ENCODE data around the gene SLC6A15.

SLC6A15 gene

DNA sequence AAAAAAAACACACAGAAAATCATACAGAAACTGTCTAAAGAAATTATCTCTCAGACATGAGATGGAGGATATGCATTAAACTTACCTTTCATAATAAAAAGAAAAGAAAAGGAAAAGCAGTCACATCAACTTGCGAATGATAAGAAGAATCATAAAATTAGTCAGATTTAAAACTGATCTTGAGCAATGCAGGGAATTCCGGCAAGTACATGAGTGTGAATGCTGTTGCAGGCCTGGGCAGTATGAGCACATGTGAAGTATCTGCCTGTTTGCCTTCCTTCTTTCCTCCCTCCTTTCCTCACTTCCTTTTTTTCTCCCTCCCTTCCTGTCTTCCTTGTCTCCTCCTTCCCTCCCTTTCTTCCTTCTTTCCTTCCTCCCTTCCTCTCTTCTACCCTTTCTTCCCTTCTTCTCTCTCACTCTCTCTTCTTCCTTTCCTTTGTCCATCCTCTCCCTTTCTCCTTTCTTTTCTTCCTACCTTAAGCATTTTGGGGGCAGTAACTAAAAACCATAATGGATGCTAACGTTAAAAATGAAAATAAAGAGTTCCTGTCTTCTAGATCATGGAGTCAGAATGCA, 38.5 kb upstream of the SLC6A15 start:
- WGBS (ENCODE audit: extremely low coverage, insufficient coverage, insufficient read length), result no CpG with 5 or more reads among the region's 3 CpGs
- Histone ChIP-seq H4K8ac (ENCODE audit: low read depth, low read length) (no peak overlapping the region), H4K91ac (ENCODE audit: low read depth, low read length) (no peak overlapping the region), H3K27me3 (ENCODE audit: insufficient read depth, low read length) (no peaks in the 10 kb centered on the region), H2BK120ac (ENCODE audit: insufficient read depth, low read length, poor library complexity) (no peak overlapping the region), H3K9me3 (ENCODE audit: insufficient read depth, low read depth, low read length) (no peaks in the 10 kb centered on the region), H4K12ac (ENCODE audit: low read depth, low read length) (no peak overlapping the region), H2BK5ac (ENCODE audit: low read depth, low read length, poor library complexity) (no peak overlapping the region), H3K9ac (ENCODE audit: low read length) (no peak overlapping the region), H3K4me1 (ENCODE audit: control insufficient read depth in 1 of 2, insufficient read depth in 2 of 2, low read length in 2 of 2) (no peaks in the 10 kb centered on the region), H3K4ac (ENCODE audit: low read depth, low read length) (no peak overlapping the region), H2AFZ (ENCODE audit: insufficient read depth, low read length, poor library complexity) (no peak overlapping the region), H3K36me3 (ENCODE audit: control insufficient read depth in 1 of 2, insufficient read depth in 2 of 2, low read length in 2 of 2) (no peaks in the 10 kb centered on the region), H3K79me1 (ENCODE audit: low read length) (no peaks in the 10 kb centered on the region), H3K18ac (ENCODE audit: low read length) (no peak overlapping the region), H3K27ac (ENCODE audit: low read depth, low read length) (no peak overlapping the region), H3K23ac (ENCODE audit: low read length) (no peak overlapping the region), H3K14ac (ENCODE audit: low read length) (no peak overlapping the region), H3K4me3 (ENCODE audit: low read depth, low read length) (no peak overlapping the region), H3K4me2 (ENCODE audit: low read length) (no peak overlapping the region), H3K79me2 (ENCODE audit: control insufficient read depth, insufficient read depth, low read length, poor library complexity) (no peaks in the 10 kb centered on the region), H2BK12ac (ENCODE audit: low read length) (no peak overlapping the region), H2AK5ac (ENCODE audit: low read length) (no peak overlapping the region)
- DNase-seq, result no peak

DNA sequence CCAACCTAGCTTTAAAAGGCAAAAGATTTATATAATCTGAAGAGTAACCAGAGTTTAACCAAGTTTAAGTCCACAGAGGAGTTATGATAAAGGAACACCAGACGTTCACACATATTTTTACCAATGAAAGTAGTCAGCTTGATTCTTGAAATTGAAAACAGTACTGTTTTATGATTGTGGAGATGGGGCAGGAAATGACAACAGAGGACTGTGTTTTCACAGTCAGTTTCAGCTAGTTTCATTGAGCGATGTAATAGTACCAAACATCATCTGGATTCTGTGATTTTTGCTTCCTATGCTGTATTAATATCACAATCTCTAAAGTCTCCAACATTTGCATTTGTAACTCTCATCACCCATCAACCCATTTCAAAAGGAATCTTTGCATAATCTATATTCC, 34.2 kb upstream of the SLC6A15 start:
- no peak overlapping the region for H4K91ac ChIP-seq (ENCODE audit: low read depth, low read length)
- H3K4me1 ChIP-seq (ENCODE audit: control insufficient read depth in 1 of 2, insufficient read depth in 2 of 2, low read length in 2 of 2), result no peaks in the 10 kb centered on the region
- DNase-seq, result no peak
- H3K4ac ChIP-seq (ENCODE audit: low read depth, low read length), result no peak overlapping the region
- no peak overlapping the region for H4K8ac ChIP-seq (ENCODE audit: low read depth, low read length)
- no peak overlapping the region for H3K4me2 ChIP-seq (ENCODE audit: low read length)
- no peak overlapping the region for H2BK5ac ChIP-seq (ENCODE audit: low read depth, low read length, poor library complexity)
- no peaks in the 10 kb centered on the region for H3K79me2 ChIP-seq (ENCODE audit: control insufficient read depth, insufficient read depth, low read length, poor library complexity)
- H3K14ac ChIP-seq (ENCODE audit: low read length), result no peak overlapping the region
- no peak overlapping the region for H2BK12ac ChIP-seq (ENCODE audit: low read length)
- no peak overlapping the region for H2AK5ac ChIP-seq (ENCODE audit: low read length)
- no peaks in the 10 kb centered on the region for H3K27me3 ChIP-seq (ENCODE audit: insufficient read depth, low read length)
- no CpG with 5 or more reads among the region's 2 CpGs for WGBS (ENCODE audit: extremely low coverage, insufficient coverage, insufficient read length)
- no peak overlapping the region for H3K27ac ChIP-seq (ENCODE audit: low read depth, low read length)
- no peak overlapping the region for H3K4me3 ChIP-seq (ENCODE audit: low read depth, low read length)
- no peak overlapping the region for H3K9ac ChIP-seq (ENCODE audit: low read length)
- no peak overlapping the region for H2AFZ ChIP-seq (ENCODE audit: insufficient read depth, low read length, poor library complexity)
- no peaks in the 10 kb centered on the region for H3K79me1 ChIP-seq (ENCODE audit: low read length)
- H2BK120ac ChIP-seq (ENCODE audit: insufficient read depth, low read length, poor library complexity), result no peak overlapping the region
- H4K12ac ChIP-seq (ENCODE audit: low read depth, low read length), result no peak overlapping the region
- H3K18ac ChIP-seq (ENCODE audit: low read length), result no peak overlapping the region
- H3K36me3 ChIP-seq (ENCODE audit: control insufficient read depth in 1 of 2, insufficient read depth in 2 of 2, low read length in 2 of 2), result no peaks in the 10 kb centered on the region
- no peak overlapping the region for H3K23ac ChIP-seq (ENCODE audit: low read length)
- H3K9me3 ChIP-seq (ENCODE audit: insufficient read depth, low read depth, low read length), result no peaks in the 10 kb centered on the region

DNA sequence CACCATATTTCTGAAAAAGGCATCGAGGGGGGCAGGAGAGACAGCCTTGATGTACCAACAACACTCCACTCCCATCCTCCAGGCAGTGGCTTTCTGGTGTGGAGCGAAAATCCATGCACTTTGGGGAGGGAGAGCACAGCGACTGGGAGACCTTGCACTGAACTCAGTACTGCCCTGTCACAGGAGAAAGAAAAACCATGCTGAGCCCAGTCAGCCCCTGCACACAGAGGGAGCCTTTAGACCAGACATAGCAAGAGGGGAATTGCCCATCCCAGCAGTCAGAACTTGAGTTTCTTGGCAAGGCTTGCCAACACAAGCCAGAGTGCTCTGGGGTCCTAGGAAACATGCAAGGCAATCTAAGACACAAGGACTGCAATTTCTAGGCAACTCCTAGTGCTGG, 24.8 kb upstream of the SLC6A15 start:
- H3K79me2 ChIP-seq (ENCODE audit: control insufficient read depth, insufficient read depth, low read length, poor library complexity), result no peaks in the 10 kb centered on the region
- H3K4me3 ChIP-seq (ENCODE audit: low read depth, low read length), result no peak overlapping the region
- H2AK5ac ChIP-seq (ENCODE audit: low read length), result no peak overlapping the region
- no peaks in the 10 kb centered on the region for H3K4me1 ChIP-seq (ENCODE audit: control insufficient read depth in 1 of 2, insufficient read depth in 2 of 2, low read length in 2 of 2)
- H3K27ac ChIP-seq (ENCODE audit: low read depth, low read length), result no peak overlapping the region
- H2BK12ac ChIP-seq (ENCODE audit: low read length), result no peak overlapping the region
- no peak for DNase-seq
- H3K36me3 ChIP-seq (ENCODE audit: control insufficient read depth in 1 of 2, insufficient read depth in 2 of 2, low read length in 2 of 2), result no peaks in the 10 kb centered on the region
- no peak overlapping the region for H2AFZ ChIP-seq (ENCODE audit: insufficient read depth, low read length, poor library complexity)
- H4K12ac ChIP-seq (ENCODE audit: low read depth, low read length), result no peak overlapping the region
- no peak overlapping the region for H4K91ac ChIP-seq (ENCODE audit: low read depth, low read length)
- no peak overlapping the region for H3K14ac ChIP-seq (ENCODE audit: low read length)
- no peaks in the 10 kb centered on the region for H3K27me3 ChIP-seq (ENCODE audit: insufficient read depth, low read length)
- WGBS (ENCODE audit: extremely low coverage, insufficient coverage, insufficient read length), result no CpG with 5 or more reads among the region's 3 CpGs
- H3K4me2 ChIP-seq (ENCODE audit: low read length), result no peak overlapping the region
- H2BK5ac ChIP-seq (ENCODE audit: low read depth, low read length, poor library complexity), result no peak overlapping the region
- no peak overlapping the region for H3K4ac ChIP-seq (ENCODE audit: low read depth, low read length)
- no peak overlapping the region for H3K9ac ChIP-seq (ENCODE audit: low read length)
- peak overlapping the region; percentile 89 for H3K23ac ChIP-seq (ENCODE audit: low read length)
- no peak overlapping the region for H3K18ac ChIP-seq (ENCODE audit: low read length)
- H4K8ac ChIP-seq (ENCODE audit: low read depth, low read length), result no peak overlapping the region
- no peak overlapping the region for H2BK120ac ChIP-seq (ENCODE audit: insufficient read depth, low read length, poor library complexity)
- H3K79me1 ChIP-seq (ENCODE audit: low read length), result no peaks in the 10 kb centered on the region
- H3K9me3 ChIP-seq (ENCODE audit: insufficient read depth, low read depth, low read length), result no peaks in the 10 kb centered on the region

DNA sequence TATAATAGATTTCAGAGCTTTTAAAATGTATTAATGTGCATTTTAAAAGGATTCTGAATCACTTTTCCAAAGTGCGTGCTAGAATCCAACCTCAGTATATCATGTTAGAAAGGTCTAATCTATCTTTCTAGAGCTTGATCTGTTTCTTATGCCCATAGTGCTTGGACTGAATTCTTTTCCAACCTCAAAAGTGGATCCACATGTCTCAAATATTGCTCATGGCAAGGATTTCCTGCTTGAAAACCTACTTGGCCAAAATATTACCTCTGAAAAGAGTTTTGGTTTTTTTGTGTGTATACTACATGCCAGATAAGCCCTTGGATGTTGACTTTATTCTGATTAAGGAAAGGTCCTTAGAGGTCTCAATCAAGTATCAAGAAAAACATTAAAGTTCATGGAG, 16.9 kb upstream of the SLC6A15 start:
- Histone ChIP-seq H3K9ac (ENCODE audit: low read length) (no peak overlapping the region), H4K12ac (ENCODE audit: low read depth, low read length) (no peak overlapping the region), H3K4ac (ENCODE audit: low read depth, low read length) (no peak overlapping the region), H3K79me2 (ENCODE audit: control insufficient read depth, insufficient read depth, low read length, poor library complexity) (no peaks in the 10 kb centered on the region), H3K4me2 (ENCODE audit: low read length) (no peak overlapping the region), H3K18ac (ENCODE audit: low read length) (no peak overlapping the region), H2BK12ac (ENCODE audit: low read length) (no peak overlapping the region), H3K36me3 (ENCODE audit: control insufficient read depth in 1 of 2, insufficient read depth in 2 of 2, low read length in 2 of 2) (no peaks in the 10 kb centered on the region), H2BK5ac (ENCODE audit: low read depth, low read length, poor library complexity) (no peak overlapping the region), H3K9me3 (ENCODE audit: insufficient read depth, low read depth, low read length) (no peaks in the 10 kb centered on the region), H3K4me1 (ENCODE audit: control insufficient read depth in 1 of 2, insufficient read depth in 2 of 2, low read length in 2 of 2) (no peaks in the 10 kb centered on the region), H2AFZ (ENCODE audit: insufficient read depth, low read length, poor library complexity) (no peak overlapping the region), H3K79me1 (ENCODE audit: low read length) (no peaks in the 10 kb centered on the region), H4K8ac (ENCODE audit: low read depth, low read length) (no peak overlapping the region), H3K27me3 (ENCODE audit: insufficient read depth, low read length) (no peaks in the 10 kb centered on the region), H3K14ac (ENCODE audit: low read length) (no peak overlapping the region), H3K27ac (ENCODE audit: low read depth, low read length) (no peak overlapping the region), H3K23ac (ENCODE audit: low read length) (no peak overlapping the region), H4K91ac (ENCODE audit: low read depth, low read length) (no peak overlapping the region), H2BK120ac (ENCODE audit: insufficient read depth, low read length, poor library complexity) (no peak overlapping the region), H3K4me3 (ENCODE audit: low read depth, low read length) (no peak overlapping the region), H2AK5ac (ENCODE audit: low read length) (no peak overlapping the region)
- DNase-seq, result no peak
- WGBS (ENCODE audit: extremely low coverage, insufficient coverage, insufficient read length), result no CpG with 5 or more reads among the region's 1 CpG
